ENCODE results near the gene SLC25A29.
A peak's percentile ranks its signal among the peaks of the same experiment; 100 is the strongest.
"Not testable (repeated sequence)": the region's sequence is repeated elsewhere in the genome, so short reads cannot be mapped to it uniquely, and the experiment has no call there.

The SLC25A29 gene, protein sequence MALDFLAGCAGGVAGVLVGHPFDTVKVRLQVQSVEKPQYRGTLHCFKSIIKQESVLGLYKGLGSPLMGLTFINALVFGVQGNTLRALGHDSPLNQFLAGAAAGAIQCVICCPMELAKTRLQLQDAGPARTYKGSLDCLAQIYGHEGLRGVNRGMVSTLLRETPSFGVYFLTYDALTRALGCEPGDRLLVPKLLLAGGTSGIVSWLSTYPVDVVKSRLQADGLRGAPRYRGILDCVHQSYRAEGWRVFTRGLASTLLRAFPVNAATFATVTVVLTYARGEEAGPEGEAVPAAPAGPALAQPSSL

DNA sequence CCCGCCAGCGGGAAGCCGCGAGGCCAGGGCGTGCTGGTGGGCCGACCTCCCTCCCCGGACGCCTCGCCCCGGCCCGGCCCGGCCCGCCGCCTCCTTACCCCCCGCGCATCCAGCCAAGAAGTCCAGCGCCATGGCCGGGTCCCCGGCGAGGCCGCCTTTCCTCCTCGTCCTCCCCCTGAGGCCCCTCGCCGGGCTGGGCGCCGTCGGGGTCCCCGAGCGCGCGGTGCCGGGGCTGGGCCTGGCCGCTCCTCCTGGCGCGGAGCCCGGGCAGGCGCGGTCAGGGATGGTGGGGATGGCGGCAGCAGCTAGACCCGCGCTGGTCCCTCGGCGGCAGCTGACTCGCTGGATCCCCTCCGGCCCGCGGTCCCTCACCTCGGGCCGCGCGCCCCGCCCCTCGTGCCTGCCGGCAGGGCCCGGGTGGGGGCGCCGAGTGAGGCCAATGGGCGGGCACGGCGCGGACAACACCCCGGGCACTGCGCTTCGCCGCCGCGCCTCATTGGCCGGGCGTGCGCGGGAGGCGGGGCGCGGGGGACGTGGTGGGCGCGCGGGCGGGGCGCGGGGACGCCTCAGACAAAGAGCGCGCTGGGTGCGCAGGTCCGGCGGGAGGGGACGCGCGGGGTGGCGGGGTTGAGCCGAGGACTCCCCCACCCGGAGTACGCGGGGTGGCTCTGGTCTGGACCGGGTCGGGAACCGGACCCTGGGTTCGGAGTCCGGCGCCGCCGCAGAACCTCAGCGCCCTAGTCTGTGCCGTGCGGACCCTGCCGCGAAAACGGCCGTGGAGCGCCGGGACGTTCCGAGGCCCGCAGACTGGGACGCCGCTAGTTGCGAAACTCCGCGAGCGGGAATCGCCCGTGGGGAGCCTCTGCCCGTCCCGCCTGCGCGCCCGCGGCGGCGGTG is at the start of gene SLC25A29:
Gene SLC25A29 (minus strand): TSS at position 344 of the 897 bp plus-strand sequence. CDS start 212 bp downstream, at position 132.
- no peaks in the 10 kb centered on the region for H3K36me3 ChIP-seq (ENCODE audit: control insufficient read depth in 5 of 5, insufficient read depth in 5 of 5, low read length in 5 of 5)
- peak within 1 kb of the TSS in 4 of 5 donors; percentile 77 to 81 (median 80) for H3K4me3 ChIP-seq (ENCODE audit: low read depth in 1 of 5, low read length in 5 of 5)
- H3K27ac ChIP-seq (ENCODE audit: low read depth, low read length), result peak within 1 kb of the TSS; percentile 60
- peak within 1 kb of the TSS in 4 of 5 donors; percentile 69 to 86 (median 82) for H3K9ac ChIP-seq (ENCODE audit: low read length in 5 of 5)
- H3K27me3 ChIP-seq (ENCODE audit: control insufficient read depth in 5 of 5, insufficient read depth in 4 of 5, low read length in 5 of 5), result peaks cover 0 to 3% (median 0%) of the 10 kb centered on the region in 5 donors
- H3K4me1 ChIP-seq (ENCODE audit: control insufficient read depth in 5 of 5, insufficient read depth in 5 of 5, low read length in 5 of 5), result peaks cover 3 to 51% (median 35%) of the 10 kb centered on the region in 5 donors
- no peaks in the 10 kb centered on the region for H3K9me3 ChIP-seq (ENCODE audit: control insufficient read depth in 5 of 5, low read length in 5 of 5)

DNA sequence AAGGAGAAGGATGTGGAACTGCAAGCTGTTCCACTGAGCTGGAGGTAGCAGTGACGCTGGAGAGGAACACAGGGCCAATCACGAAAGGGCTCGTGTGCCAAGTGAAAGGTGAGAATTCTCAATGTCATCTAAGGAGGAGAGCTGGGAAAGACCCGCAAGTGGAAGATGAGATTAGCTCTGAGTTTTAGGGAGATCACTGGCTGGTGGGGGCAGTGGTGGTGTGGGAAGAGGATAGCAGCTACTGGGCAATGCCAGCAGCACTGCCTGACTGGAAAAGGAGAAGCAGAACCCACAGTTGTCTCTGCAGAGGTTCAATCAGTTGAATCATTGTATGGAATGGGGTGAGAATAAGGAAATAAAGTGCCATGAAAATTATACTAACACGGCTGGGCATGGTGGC is 44.7 kb upstream of the SLC25A29 start:
- no peaks in the 10 kb centered on the region for H3K4me1 ChIP-seq (ENCODE audit: control insufficient read depth in 5 of 5, insufficient read depth in 5 of 5, low read length in 5 of 5)
- peaks cover 5 to 89% (median 75%) of the 10 kb centered on the region in 5 donors for H3K36me3 ChIP-seq (ENCODE audit: control insufficient read depth in 5 of 5, insufficient read depth in 5 of 5, low read length in 5 of 5)
- H3K4me3 ChIP-seq (ENCODE audit: low read depth in 1 of 5, low read length in 5 of 5), result no peak overlapping the region
- H3K27ac ChIP-seq (ENCODE audit: low read depth, low read length), result no peak overlapping the region
- H3K9me3 ChIP-seq (ENCODE audit: control insufficient read depth in 5 of 5, low read length in 5 of 5), result no peaks in the 10 kb centered on the region
- H3K9ac ChIP-seq (ENCODE audit: low read length in 5 of 5), result no peak overlapping the region
- no peaks in the 10 kb centered on the region for H3K27me3 ChIP-seq (ENCODE audit: control insufficient read depth in 5 of 5, insufficient read depth in 4 of 5, low read length in 5 of 5)

DNA sequence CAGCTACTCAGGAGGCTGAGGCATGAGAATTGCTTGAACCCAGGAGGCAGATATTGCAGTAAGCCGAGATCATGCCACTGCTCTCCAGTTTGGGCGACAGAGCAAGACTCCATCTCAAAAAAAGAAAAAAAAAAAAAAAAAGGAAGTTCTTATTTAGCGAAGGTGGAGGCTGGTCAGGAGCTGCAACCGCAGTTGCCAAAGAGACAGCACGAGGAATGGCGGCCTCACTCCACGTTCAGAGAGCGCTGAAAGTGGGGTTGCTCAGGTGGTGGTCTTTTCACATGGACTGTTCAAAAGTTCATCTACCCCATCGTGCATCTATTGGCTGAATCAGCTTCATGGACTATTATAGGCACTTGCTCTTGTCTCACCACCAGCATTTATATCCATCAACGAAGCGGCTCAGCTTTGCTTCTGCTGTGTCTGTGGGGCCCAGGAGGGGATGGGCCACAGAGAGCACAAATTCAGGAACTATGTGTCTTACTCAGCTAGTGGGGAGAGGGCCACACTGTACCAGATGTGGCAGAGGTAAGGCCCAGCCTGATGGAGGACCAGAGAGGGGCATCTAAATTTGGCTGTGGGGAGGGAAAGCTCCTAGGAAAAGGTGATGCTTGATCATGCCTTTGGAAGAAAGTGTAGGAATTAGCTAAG is 44.2 kb upstream of the SLC25A29 start:
- Histone ChIP-seq H3K4me1 (ENCODE audit: control insufficient read depth in 5 of 5, insufficient read depth in 5 of 5, low read length in 5 of 5) (no peaks in the 10 kb centered on the region), H3K27ac (ENCODE audit: low read depth, low read length) (no peak overlapping the region), H3K36me3 (ENCODE audit: control insufficient read depth in 5 of 5, insufficient read depth in 5 of 5, low read length in 5 of 5) (peaks cover 5 to 87% (median 74%) of the 10 kb centered on the region in 5 donors), H3K9me3 (ENCODE audit: control insufficient read depth in 5 of 5, low read length in 5 of 5) (no peaks in the 10 kb centered on the region), H3K9ac (ENCODE audit: low read length in 5 of 5) (no peak overlapping the region), H3K4me3 (ENCODE audit: low read depth in 1 of 5, low read length in 5 of 5) (no peak overlapping the region), H3K27me3 (ENCODE audit: control insufficient read depth in 5 of 5, insufficient read depth in 4 of 5, low read length in 5 of 5) (no peaks in the 10 kb centered on the region)

DNA sequence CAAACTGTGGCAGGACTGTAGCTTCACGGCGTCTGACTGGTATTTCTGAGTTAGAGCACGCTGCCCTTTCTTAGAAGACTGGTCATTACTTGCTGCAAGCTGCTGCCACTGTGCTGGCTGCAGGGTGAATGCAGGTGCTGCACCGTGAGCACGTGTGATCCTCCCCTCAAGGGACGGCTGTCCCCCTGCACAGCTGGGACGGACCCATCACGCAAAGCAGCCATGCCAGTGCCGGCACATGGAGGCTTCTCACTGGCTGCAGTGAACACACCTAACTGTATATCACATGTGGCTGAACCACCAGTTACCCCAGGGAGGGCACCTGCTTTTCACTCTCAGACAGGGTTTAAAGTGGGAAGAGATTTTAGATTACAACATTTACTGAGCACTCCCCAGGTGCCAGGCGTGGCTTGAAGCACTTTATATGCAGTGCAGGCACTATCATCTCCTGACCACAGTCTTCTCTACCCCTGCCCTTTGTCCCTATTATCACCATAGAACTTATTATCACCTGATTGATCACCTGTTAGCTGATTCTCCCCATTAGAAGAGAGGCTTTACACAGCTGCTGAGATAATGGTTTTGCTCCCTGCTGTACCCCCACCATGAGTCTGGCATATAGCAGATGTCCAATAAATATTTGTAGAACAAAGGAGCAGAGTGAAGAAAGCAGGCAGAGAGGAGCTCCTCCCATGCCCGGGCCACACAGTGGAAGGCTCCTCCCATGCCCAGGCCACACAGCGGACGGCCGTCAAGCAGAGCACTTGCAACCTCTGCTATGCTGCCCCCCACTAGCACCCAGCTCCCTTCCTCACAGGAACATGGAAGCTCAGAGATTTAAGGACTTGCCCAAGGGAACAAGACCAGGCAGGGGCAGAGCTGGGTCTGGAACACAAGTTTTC is 42.8 kb upstream of the SLC25A29 start:
- no peaks in the 10 kb centered on the region for H3K27me3 ChIP-seq (ENCODE audit: control insufficient read depth in 5 of 5, insufficient read depth in 4 of 5, low read length in 5 of 5)
- H3K27ac ChIP-seq (ENCODE audit: low read depth, low read length), result no peak overlapping the region
- no peak overlapping the region for H3K4me3 ChIP-seq (ENCODE audit: low read depth in 1 of 5, low read length in 5 of 5)
- no peaks in the 10 kb centered on the region for H3K9me3 ChIP-seq (ENCODE audit: control insufficient read depth in 5 of 5, low read length in 5 of 5)
- peaks cover 5 to 76% (median 64%) of the 10 kb centered on the region in 5 donors for H3K36me3 ChIP-seq (ENCODE audit: control insufficient read depth in 5 of 5, insufficient read depth in 5 of 5, low read length in 5 of 5)
- H3K4me1 ChIP-seq (ENCODE audit: control insufficient read depth in 5 of 5, insufficient read depth in 5 of 5, low read length in 5 of 5), result no peaks in the 10 kb centered on the region
- H3K9ac ChIP-seq (ENCODE audit: low read length in 5 of 5), result no peak overlapping the region

DNA sequence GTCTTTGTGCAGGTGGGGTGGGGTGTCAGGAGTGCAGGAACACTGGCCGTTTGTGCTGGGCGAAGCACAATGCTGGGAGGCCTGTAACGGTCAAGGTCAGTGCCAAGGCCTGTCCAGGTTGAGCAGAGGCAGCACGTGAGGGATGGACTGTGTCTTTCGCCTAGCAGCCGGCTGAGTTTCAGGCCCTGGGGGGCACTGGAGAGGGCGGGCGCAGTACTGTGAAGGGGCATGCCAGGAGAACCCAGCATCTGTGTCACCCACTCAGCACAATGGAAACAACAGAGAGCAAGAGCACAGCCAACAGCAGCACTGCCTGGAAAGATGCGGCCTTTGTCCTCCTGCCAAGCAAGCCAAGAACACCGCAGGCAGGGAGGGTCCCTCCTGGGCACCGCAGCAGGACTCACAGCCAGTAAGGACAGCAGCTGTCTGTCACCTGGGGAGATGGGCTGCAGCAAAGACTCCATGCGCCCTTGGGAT is 42.0 kb upstream of the SLC25A29 start:
- H3K9ac ChIP-seq (ENCODE audit: low read length in 5 of 5), result no peak overlapping the region
- H3K27ac ChIP-seq (ENCODE audit: low read depth, low read length), result no peak overlapping the region
- H3K4me3 ChIP-seq (ENCODE audit: low read depth in 1 of 5, low read length in 5 of 5), result no peak overlapping the region
- no peaks in the 10 kb centered on the region for H3K9me3 ChIP-seq (ENCODE audit: control insufficient read depth in 5 of 5, low read length in 5 of 5)
- H3K27me3 ChIP-seq (ENCODE audit: control insufficient read depth in 5 of 5, insufficient read depth in 4 of 5, low read length in 5 of 5), result no peaks in the 10 kb centered on the region
- H3K4me1 ChIP-seq (ENCODE audit: control insufficient read depth in 5 of 5, insufficient read depth in 5 of 5, low read length in 5 of 5), result no peaks in the 10 kb centered on the region
- H3K36me3 ChIP-seq (ENCODE audit: control insufficient read depth in 5 of 5, insufficient read depth in 5 of 5, low read length in 5 of 5), result peaks cover 2 to 69% (median 57%) of the 10 kb centered on the region in 5 donors

DNA sequence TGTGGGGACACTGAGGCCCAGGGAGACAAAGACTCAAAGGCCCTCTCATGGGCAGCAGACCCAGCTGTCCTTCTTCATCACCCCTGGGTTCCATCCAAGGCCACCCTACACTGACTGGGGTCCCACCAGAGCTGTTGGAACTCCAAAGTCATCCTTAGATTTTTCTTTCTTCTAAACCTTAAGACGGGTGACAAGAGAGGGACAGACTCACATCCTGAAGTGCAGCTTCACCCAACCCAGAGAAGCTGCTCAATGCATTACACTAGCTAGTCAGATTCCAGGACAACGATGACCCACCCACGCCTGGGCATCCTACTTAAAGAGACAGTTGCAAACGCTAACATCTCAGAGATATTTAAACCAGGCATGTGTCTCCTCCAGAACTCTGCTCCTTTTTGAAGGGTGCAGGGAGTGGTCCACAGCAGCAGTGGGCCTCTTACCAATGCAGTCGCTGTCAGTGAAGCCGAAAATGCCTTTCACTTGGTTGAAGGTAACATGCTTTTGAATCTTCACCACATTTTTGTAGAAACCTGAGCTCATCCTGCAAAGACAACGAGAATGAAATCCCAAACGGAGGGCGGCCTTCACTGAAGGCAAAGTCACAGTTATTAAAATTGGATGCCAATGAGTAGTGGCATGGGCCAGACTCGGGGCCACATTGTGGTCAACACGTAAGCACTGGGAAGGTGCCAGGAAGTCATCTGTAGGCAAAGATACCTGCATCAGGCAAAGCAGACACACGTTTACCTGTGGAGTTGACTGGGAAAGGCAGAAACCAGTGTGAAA is 40.3 kb upstream of the SLC25A29 start:
- Histone ChIP-seq H3K9ac (ENCODE audit: low read length in 5 of 5) (no peak overlapping the region), H3K27me3 (ENCODE audit: control insufficient read depth in 5 of 5, insufficient read depth in 4 of 5, low read length in 5 of 5) (no peaks in the 10 kb centered on the region), H3K9me3 (ENCODE audit: control insufficient read depth in 5 of 5, low read length in 5 of 5) (no peaks in the 10 kb centered on the region), H3K27ac (ENCODE audit: low read depth, low read length) (no peak overlapping the region), H3K4me3 (ENCODE audit: low read depth in 1 of 5, low read length in 5 of 5) (no peak overlapping the region), H3K36me3 (ENCODE audit: control insufficient read depth in 5 of 5, insufficient read depth in 5 of 5, low read length in 5 of 5) (peaks cover 0 to 70% (median 56%) of the 10 kb centered on the region in 5 donors), H3K4me1 (ENCODE audit: control insufficient read depth in 5 of 5, insufficient read depth in 5 of 5, low read length in 5 of 5) (peaks cover 0 to 13% (median 9%) of the 10 kb centered on the region in 5 donors)

DNA sequence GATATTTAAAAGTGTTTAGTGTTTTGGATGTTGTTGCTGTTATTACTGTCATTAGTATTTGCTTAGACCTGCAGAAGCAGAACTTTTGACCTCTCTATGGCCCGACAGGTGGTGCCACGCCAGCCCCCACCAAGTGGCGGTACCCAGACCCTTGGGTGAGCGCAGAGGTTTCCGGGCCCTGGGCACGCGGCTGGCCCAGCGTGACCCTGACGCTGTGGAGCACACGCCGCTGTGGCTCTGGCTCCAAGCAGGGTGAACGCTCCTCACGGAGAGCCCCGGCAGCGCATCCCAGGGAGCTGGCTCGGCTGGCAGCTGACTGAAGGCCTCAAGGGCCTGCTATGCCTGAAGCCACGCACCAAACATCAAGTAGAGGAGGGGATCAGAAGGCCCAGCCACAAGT is 39.5 kb upstream of the SLC25A29 start:
- Histone ChIP-seq H3K36me3 (ENCODE audit: control insufficient read depth in 5 of 5, insufficient read depth in 5 of 5, low read length in 5 of 5) (peaks cover 0 to 63% (median 49%) of the 10 kb centered on the region in 5 donors), H3K4me3 (ENCODE audit: low read depth in 1 of 5, low read length in 5 of 5) (no peak overlapping the region), H3K9ac (ENCODE audit: low read length in 5 of 5) (no peak overlapping the region), H3K9me3 (ENCODE audit: control insufficient read depth in 5 of 5, low read length in 5 of 5) (no peaks in the 10 kb centered on the region), H3K4me1 (ENCODE audit: control insufficient read depth in 5 of 5, insufficient read depth in 5 of 5, low read length in 5 of 5) (peaks cover 0 to 16% (median 13%) of the 10 kb centered on the region in 5 donors), H3K27ac (ENCODE audit: low read depth, low read length) (no peak overlapping the region), H3K27me3 (ENCODE audit: control insufficient read depth in 5 of 5, insufficient read depth in 4 of 5, low read length in 5 of 5) (no peaks in the 10 kb centered on the region)

DNA sequence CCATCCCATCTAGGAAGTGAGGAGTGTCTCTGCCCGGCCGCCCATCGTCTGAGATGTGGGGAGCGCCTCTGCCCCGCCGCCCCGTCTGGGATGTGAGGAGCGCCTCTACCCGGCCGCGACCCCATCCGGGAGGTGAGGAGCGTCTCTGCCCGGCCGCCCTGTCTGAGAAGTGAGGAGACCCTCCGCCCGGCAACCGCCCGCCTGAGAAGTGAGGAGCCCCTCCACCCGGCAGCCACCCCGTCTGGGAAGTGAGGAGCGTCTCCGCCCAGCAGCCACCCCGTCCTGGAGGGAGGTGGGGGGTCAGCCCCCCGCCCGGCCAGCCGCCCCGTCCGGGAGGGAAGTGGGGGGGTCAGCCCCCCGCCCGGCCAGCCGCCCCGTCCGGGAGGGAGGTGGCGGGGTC is 38.4 kb upstream of the SLC25A29 start:
- not testable (repeated sequence) for H3K4me3 ChIP-seq (ENCODE audit: low read depth in 1 of 5, low read length in 5 of 5); H3K27ac ChIP-seq (ENCODE audit: low read depth, low read length); H3K9me3 ChIP-seq (ENCODE audit: control insufficient read depth in 5 of 5, low read length in 5 of 5); H3K27me3 ChIP-seq (ENCODE audit: control insufficient read depth in 5 of 5, insufficient read depth in 4 of 5, low read length in 5 of 5); H3K9ac ChIP-seq (ENCODE audit: low read length in 5 of 5)
- Histone ChIP-seq H3K4me1 (ENCODE audit: control insufficient read depth in 5 of 5, insufficient read depth in 5 of 5, low read length in 5 of 5) (peaks cover 0 to 27% (median 20%) of the 10 kb centered on the region in 5 donors), H3K36me3 (ENCODE audit: control insufficient read depth in 5 of 5, insufficient read depth in 5 of 5, low read length in 5 of 5) (peaks cover 0 to 64% (median 51%) of the 10 kb centered on the region in 5 donors)

All from subcutaneous abdominal adipose tissue (tissue), 5 donors.